Stomach (tissue), 9 donors: ENCODE measurements around the gene INPP4B. TPM values are rescaled to one million over a fixed set of nuclear protein-coding genes. Genes with fewer than 3 reads are reported as not detected.

Experiments used
- DNase-seq, 2 donors: peaks; one replicate each; pipeline versions ENCODE4 v3.0.0 to v3.0.0-alpha.2; 2013 to 2019
- H3K27ac ChIP-seq, 5 donors: fragments of 200-600 bp in 4 of 5; sonication (generic) in 4 of 5; one replicate each; pipeline ENCODE4 v1.5.1; 2013 to 2019; ENCODE audit warnings: mild to moderate bottlenecking in 1 of 5, moderate library complexity in 1 of 5
- H3K27me3 ChIP-seq, 3 donors: fragments of 200-600 bp; sonication (generic); one replicate each; pipeline ENCODE4 v1.5.1; 2017 to 2019; ENCODE audit warnings: mixed run types in 1 of 3
- H3K36me3 ChIP-seq, 4 donors: fragments of 200-600 bp; sonication (generic); 1 replicate in 3 of 4; 2 replicates in 1 of 4; pipeline ENCODE4 v1.5.1; 2016 to 2019
- H3K4me1 ChIP-seq, 4 donors: fragments of 200-600 bp; sonication (generic); one replicate each; pipeline ENCODE4 v1.5.1; 2016 to 2019
- H3K4me3 ChIP-seq, 4 donors: fragments of 200-600 bp; sonication (generic) in 3 of 4; one replicate each; pipeline ENCODE4 v1.5.1; 2016 to 2019; ENCODE audit warnings: mild to moderate bottlenecking in 1 of 4
- H3K9me3 ChIP-seq, 4 donors: fragments of 200-600 bp; sonication (generic); one replicate each; pipeline ENCODE4 v1.5.1; 2016 to 2019
- EP300 ChIP-seq: sonication (generic); formaldehyde crosslinking; IDR thresholded peaks from one replicate; pipeline ENCODE4 v1.6.1; 2017; ENCODE audit warnings: antibody characterized with exemption
- POLR2A ChIP-seq, 4 donors: fragments of 450-650 bp; IDR thresholded peaks; one replicate each; pipeline ENCODE4 v1.6.1; 2016; ENCODE audit warnings: antibody characterized with exemption in 4 of 4, control low read depth in 2 of 4, mild to moderate bottlenecking in 1 of 4, moderate library complexity in 1 of 4
- POLR2AphosphoS5 ChIP-seq, 3 donors: sonication (generic); formaldehyde crosslinking; IDR thresholded peaks; one replicate each; pipeline ENCODE4 v1.6.1; 2016; ENCODE audit warnings: antibody characterized with exemption in 3 of 3
- WGBS, 5 donors: extraction: QIAGEN DNeasy Blood & Tissue Kit in 3 of 5; methylation state at CpG; one replicate each; pipeline versions ENCODE4 v1.1.5 to v1.1.7; 2013 to 2018; 5-methylcytosine and 5-hydroxymethylcytosine counted together
- intact Hi-C: fragments of 100-400 bp; cut with DNase I; formaldehyde crosslinking; loops from one replicate; pipeline ENCODE4 v1.15.1; 2023; ENCODE audit warnings: low total_unique reads
- polyA plus RNA-seq, 3 donors: library from polyadenylated mRNA; stranded (reverse); fragments of 200-250 nt; gene quantifications; one replicate each; pipeline ENCODE4 v1.2.3, GENCODE V29; 2013
- total RNA-seq, 5 donors: library from RNA; depleted of rRNA; stranded (reverse); fragments of >200 nt; gene quantifications; one replicate each; pipeline versions ENCODE4 v1.1.0 to v1.2.3, GENCODE V29; 2014 to 2016
- TF ChIP-seq, protein P1 (sequence below), 7 experiments: fragments of 450-650 bp in 4 of 7; fragments of 200-600 bp in 3 of 7; sonication (generic) in 3 of 7; IDR thresholded peaks; one replicate each; pipeline ENCODE4 v1.5.1; 2016 to 2019; ENCODE audit warnings: antibody characterized with exemption in 7 of 7, control low read depth in 2 of 7, mild to moderate bottlenecking in 1 of 7
- donor health status: healthy with polysubstance abuse.
- donor health status: Bipolar disorder and iron deficiency.
- donor health status: healthy.

Gene INPP4B
- total and polyA plus RNA-seq, 8 donors: 1.4 to 96.9 (median 11.7) TPM

DNA sequence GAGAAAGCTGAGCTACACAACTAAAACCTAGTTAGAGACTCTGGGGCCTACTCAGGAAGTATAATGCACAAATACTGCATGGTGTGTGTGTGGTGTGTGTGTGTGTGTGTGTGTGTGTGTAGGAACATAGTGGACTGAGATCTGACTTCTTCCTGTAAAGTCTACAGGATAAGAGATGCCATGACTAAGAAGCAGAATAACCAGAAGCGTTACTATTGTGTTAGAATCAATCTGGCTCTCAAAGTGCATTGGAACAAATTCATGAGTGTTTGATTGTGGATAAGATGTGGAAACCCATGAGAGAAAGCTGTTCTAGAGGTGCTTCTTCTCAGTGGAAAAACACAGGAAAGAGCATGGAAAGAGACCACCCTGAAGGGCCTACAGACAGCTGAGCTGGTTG is 302.1 kb downstream of the INPP4B start:
- H3K36me3 ChIP-seq: no peaks in the 10 kb centered on the region
- no peak overlapping the region for H3K4me3 ChIP-seq
- no peaks in the 10 kb centered on the region for H3K27me3 ChIP-seq
- H3K9me3 ChIP-seq: no peaks in the 10 kb centered on the region
- whole genome bisulfite sequencing, 5 donors: 66 to 79% (median 69%) methylated on average over 1 of the region's 1 CpG
- no peak for DNase-seq
- intact Hi-C loops: no loop called here
- H3K4me1 ChIP-seq: no peaks in the 10 kb centered on the region
- no peak overlapping the region for H3K27ac ChIP-seq
- TF ChIP-seq POLR2AphosphoS5 (IDR thresholded peaks at IDR 0.05) (no peak), EP300 (no peak), POLR2A (IDR thresholded peaks at IDR 0.05) (no peak)
- TF ChIP-seq, protein P1, sequence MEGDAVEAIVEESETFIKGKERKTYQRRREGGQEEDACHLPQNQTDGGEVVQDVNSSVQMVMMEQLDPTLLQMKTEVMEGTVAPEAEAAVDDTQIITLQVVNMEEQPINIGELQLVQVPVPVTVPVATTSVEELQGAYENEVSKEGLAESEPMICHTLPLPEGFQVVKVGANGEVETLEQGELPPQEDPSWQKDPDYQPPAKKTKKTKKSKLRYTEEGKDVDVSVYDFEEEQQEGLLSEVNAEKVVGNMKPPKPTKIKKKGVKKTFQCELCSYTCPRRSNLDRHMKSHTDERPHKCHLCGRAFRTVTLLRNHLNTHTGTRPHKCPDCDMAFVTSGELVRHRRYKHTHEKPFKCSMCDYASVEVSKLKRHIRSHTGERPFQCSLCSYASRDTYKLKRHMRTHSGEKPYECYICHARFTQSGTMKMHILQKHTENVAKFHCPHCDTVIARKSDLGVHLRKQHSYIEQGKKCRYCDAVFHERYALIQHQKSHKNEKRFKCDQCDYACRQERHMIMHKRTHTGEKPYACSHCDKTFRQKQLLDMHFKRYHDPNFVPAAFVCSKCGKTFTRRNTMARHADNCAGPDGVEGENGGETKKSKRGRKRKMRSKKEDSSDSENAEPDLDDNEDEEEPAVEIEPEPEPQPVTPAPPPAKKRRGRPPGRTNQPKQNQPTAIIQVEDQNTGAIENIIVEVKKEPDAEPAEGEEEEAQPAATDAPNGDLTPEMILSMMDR (IDR thresholded peaks at IDR 0.05): no peak

DNA sequence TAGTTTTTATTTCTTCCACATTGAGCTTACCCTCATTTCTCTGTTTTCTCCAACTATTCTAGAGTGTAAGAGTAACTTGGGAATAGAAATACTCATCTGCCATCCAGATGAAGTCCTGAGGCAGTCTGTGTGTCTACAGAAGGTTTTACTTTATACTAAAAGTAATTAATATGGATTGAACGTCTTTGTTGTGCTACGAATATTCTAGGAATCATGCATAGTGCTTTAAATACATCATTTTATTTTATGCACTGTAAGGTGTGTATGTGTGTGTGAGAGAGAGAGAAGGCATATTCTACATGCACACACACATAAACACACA is 305.7 kb downstream of the INPP4B start:
- WGBS, 5 donors: 84 to 94% (median 92%) methylated on average over 2 of the region's 2 CpGs
- no peak overlapping the region for H3K4me3 ChIP-seq
- no peak for DNase-seq
- intact Hi-C loops: no loop called here
- no peak for TF ChIP-seq POLR2A (IDR thresholded peaks at IDR 0.05)
- TF ChIP-seq, protein P1 (IDR thresholded peaks at IDR 0.05): no peak
- TF ChIP-seq EP300: no peak
- no peaks in the 10 kb centered on the region for H3K9me3 ChIP-seq
- no peaks in the 10 kb centered on the region for H3K36me3 ChIP-seq
- H3K27me3 ChIP-seq: no peaks in the 10 kb centered on the region
- no peaks in the 10 kb centered on the region for H3K4me1 ChIP-seq
- H3K27ac ChIP-seq: no peak overlapping the region

DNA sequence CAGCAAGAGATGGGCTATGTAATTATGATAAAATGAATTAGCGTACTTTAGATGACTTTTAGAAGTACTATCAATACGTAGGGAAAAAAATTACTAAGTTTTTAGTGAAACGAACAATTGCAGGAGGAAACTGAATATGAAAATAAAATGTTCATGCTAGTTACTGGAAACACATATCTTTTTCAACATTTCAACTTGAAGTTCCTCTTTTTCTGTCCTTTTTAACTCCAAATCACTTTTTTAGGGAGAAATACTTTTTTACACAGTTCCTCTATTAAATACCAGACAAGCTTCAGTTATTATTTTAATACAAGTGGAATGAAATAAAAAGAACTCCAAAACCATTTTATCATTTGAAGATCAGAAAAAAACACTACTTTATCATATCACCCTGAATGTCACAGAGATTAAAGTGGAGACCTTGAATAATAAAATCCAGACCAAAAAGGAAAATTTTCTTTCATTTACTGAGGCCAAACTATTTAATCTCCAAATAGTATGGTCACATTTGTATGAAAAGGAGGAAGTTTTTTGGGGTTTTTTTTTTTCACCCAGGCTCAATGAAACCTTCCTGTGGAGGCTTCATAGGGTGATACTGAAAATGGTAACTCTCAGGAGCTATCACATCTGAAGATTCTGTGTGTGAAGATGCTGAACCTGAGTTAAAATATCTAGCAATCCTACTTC is 306.2 kb downstream of the INPP4B start:
- Histone ChIP-seq H3K36me3 (no peaks in the 10 kb centered on the region), H3K9me3 (no peaks in the 10 kb centered on the region), H3K4me3 (no peak overlapping the region), H3K27ac (no peak overlapping the region), H3K4me1 (no peaks in the 10 kb centered on the region), H3K27me3 (no peaks in the 10 kb centered on the region)
- no peak for DNase-seq
- WGBS, 5 donors: 27 to 58% (median 39%) methylated on average over 3 of the region's 3 CpGs
- TF ChIP-seq POLR2A (IDR thresholded peaks at IDR 0.05) (no peak), EP300 (no peak), POLR2AphosphoS5 (IDR thresholded peaks at IDR 0.05) (no peak)
- TF ChIP-seq, protein P1 (IDR thresholded peaks at IDR 0.05): no peak
- intact Hi-C loops: no loop called here

DNA sequence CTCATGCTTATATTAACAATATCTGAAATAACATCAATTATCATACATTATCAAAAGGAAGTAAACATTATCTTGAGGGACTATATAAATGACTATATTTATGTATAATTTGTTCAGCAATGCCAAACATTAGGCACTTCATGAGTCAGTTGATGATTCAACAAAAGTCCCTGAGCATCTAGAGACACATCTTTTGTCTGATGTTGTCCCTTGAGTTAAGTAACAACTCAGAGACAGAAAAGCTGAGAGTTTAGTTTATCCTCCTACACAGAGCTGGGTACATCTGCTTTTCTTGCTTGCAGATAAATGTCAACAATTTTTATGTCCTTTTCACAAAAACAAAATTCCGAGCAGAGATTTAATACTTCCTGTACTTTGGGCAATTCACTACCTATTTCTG is 311.1 kb downstream of the INPP4B start:
- Histone ChIP-seq H3K4me3 (no peak overlapping the region), H3K4me1 (no peaks in the 10 kb centered on the region), H3K27me3 (no peaks in the 10 kb centered on the region), H3K36me3 (no peaks in the 10 kb centered on the region), H3K9me3 (no peaks in the 10 kb centered on the region), H3K27ac (no peak overlapping the region)
- TF ChIP-seq, protein P1 (IDR thresholded peaks at IDR 0.05): no peak
- TF ChIP-seq POLR2AphosphoS5 (IDR thresholded peaks at IDR 0.05): no peak
- TF ChIP-seq POLR2A (IDR thresholded peaks at IDR 0.05): no peak
- TF ChIP-seq EP300: no peak
- WGBS, 5 donors: 64 to 84% (median 78%) methylated on average over 1 of the region's 1 CpG
- intact Hi-C loops: no loop called here
- no peak for DNase-seq
